T-helper 1 cell treated with Interleukin-12 subunit alpha and Interleukin-12 subunit beta and Interleukin-4 antibody, amounts not matched to agents 30 ng/mL and 1 ng/mL, for 36 hours (primary cell): Measurements from ENCODE around the gene TRPC4AP. TPM values are rescaled to one million over a fixed set of nuclear protein-coding genes. Genes with fewer than 3 reads are reported as not detected.

Source experiments
- intact Hi-C: fragments of 100-400 bp; cut with micrococcal nuclease; formaldehyde crosslinking; loops from one replicate; pipeline ENCODE4 v1.15.1; 2024
- total RNA-seq: library from RNA; stranded (reverse); gene quantifications from 2 replicates; pipeline ENCODE4 v1.2.3, GENCODE V29; 2022

Gene TRPC4AP
- total RNA-seq, 1 donor from 2014 or later: 60.7 TPM

- intact Hi-C loops: no loop called here
These were observed 102.9 kb downstream of the TRPC4AP start for GRCh38 chr20:34989670-34990069.

- intact Hi-C loops: no loop called here
These were observed 103.5 kb downstream of the TRPC4AP start for GRCh38 chr20:34989118-34989517.

- intact Hi-C loops: no loop called here
These were observed 104.4 kb downstream of the TRPC4AP start for GRCh38 chr20:34988191-34988540.

- intact Hi-C loops: no loop called here
These were observed 105.1 kb downstream of the TRPC4AP start for GRCh38 chr20:34987288-34988190.

- intact Hi-C loops: no loop called here
These were observed 106.0 kb downstream of the TRPC4AP start for GRCh38 chr20:34986311-34987287.

- intact Hi-C loops: no loop called here
These were observed 106.9 kb downstream of the TRPC4AP start for GRCh38 chr20:34985461-34986310.

GRCh38 chr20:34984756-34985261 lies 107.8 kb downstream of the TRPC4AP start:
- intact Hi-C loops: no loop called here

GRCh38 chr20:34983995-34984735 lies 108.4 kb downstream of the TRPC4AP start:
- intact Hi-C loops: no loop called here

GRCh38 chr20:34983089-34983820 lies 109.4 kb downstream of the TRPC4AP start:
- intact Hi-C loops: no loop called here

- intact Hi-C loops: no loop called here
These were observed 110.1 kb downstream of the TRPC4AP start for GRCh38 chr20:34982270-34983088.

- intact Hi-C loops: no loop called here
These were observed 111.9 kb downstream of the TRPC4AP start for GRCh38 chr20:34980543-34981233.

GRCh38 chr20:34979366-34980153 lies 113.0 kb downstream of the TRPC4AP start:
- intact Hi-C loops: no loop called here

- intact Hi-C loops: no loop called here
These were observed 114.4 kb downstream of the TRPC4AP start for GRCh38 chr20:34978092-34978744.

GRCh38 chr20:34977365-34978091 lies 115.1 kb downstream of the TRPC4AP start:
- intact Hi-C loops: no loop called here

GRCh38 chr20:34976286-34976685 lies 116.3 kb downstream of the TRPC4AP start:
- intact Hi-C loops: no loop called here

GRCh38 chr20:34974246-34974645 lies 118.4 kb downstream of the TRPC4AP start:
- intact Hi-C loops: no loop called here
